HCT116 (cell line): ENCODE data around the gene FCN3.

Experiments
- EZH2 ChIP-seq: fragments of 200-600 bp; sonication (generic); IDR thresholded peaks from 2 replicates; pipeline ENCODE4 v1.6.1; 2017; ENCODE audit warnings: antibody characterized with exemption, mixed run types
- FOSL1 ChIP-seq: IDR thresholded peaks from 2 replicates; pipeline ENCODE4 v1.6.1; 2012; ENCODE audit warnings: low read depth
- POLR2A ChIP-seq: IDR thresholded peaks from 2 replicates; pipeline ENCODE4 v1.7.0; 2011; ENCODE audit warnings: borderline replicate concordance; ENCODE audit not compliant: insufficient read depth, insufficient read length; ENCODE audit errors: extremely low read depth
- POLR2AphosphoS5 ChIP-seq: IDR thresholded peaks from 2 replicates; pipeline ENCODE4 v1.6.1; 2011; ENCODE audit warnings: mild to moderate bottlenecking, low read depth, low read length, moderate library complexity
- TCF7L2 ChIP-seq: IDR thresholded peaks from 2 replicates; pipeline ENCODE4 v1.7.0; 2011; ENCODE audit warnings: borderline replicate concordance, inconsistent platforms; ENCODE audit not compliant: insufficient read depth, insufficient read length; ENCODE audit errors: extremely low read depth
- YY1 ChIP-seq: IDR thresholded peaks from 2 replicates; pipeline ENCODE4 v1.6.1; 2011; ENCODE audit warnings: low read length, low read depth, moderate library complexity, mild to moderate bottlenecking; ENCODE audit not compliant: insufficient replicate concordance; ENCODE audit errors: extremely low read depth
- TF ChIP-seq, protein P1 (sequence below), 3 experiments: fragments of 200-600 bp in 1 of 3; sonication (generic) in 1 of 3; IDR thresholded peaks in 2 of 3; conservative IDR thresholded peaks in 1 of 3; 2 replicates each; pipeline ENCODE4 v1.5.1; 2012 to 2017; ENCODE audit warnings: low read depth in 2 of 3, low read length in 2 of 3, antibody characterized with exemption in 1 of 3, borderline replicate concordance in 1 of 3, control low read depth in 1 of 3, mild to moderate bottlenecking in 1 of 3, mixed read lengths in 1 of 3, mixed run types in 1 of 3, moderate library complexity in 1 of 3; ENCODE audit not compliant: insufficient read depth in 1 of 3

DNA sequence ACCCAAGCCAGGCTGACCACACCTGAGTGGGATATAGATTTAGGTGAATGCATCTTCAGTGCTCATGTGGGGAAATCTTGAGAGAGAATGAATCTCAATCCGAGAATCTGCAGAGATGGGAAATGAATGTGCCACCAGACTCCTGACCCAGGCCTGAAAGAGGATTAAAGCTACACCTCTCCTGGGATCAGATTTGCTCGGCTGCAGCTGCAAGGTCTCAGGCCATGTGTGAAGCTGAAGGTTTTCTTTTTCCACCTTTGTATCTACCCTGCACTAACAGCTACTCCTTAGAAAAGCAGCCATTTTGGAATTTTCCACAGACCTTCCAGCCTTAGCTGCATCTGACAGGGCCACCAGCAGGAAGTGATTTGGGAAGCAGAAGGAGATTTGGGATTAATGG, 36.1 kb upstream of the FCN3 start:
- no peak for TF ChIP-seq FOSL1
- TF ChIP-seq, protein P1, sequence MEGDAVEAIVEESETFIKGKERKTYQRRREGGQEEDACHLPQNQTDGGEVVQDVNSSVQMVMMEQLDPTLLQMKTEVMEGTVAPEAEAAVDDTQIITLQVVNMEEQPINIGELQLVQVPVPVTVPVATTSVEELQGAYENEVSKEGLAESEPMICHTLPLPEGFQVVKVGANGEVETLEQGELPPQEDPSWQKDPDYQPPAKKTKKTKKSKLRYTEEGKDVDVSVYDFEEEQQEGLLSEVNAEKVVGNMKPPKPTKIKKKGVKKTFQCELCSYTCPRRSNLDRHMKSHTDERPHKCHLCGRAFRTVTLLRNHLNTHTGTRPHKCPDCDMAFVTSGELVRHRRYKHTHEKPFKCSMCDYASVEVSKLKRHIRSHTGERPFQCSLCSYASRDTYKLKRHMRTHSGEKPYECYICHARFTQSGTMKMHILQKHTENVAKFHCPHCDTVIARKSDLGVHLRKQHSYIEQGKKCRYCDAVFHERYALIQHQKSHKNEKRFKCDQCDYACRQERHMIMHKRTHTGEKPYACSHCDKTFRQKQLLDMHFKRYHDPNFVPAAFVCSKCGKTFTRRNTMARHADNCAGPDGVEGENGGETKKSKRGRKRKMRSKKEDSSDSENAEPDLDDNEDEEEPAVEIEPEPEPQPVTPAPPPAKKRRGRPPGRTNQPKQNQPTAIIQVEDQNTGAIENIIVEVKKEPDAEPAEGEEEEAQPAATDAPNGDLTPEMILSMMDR (IDR thresholded peaks at IDR 0.05 in 2 of 3, conservative IDR thresholded peaks at IDR 0.05 in 1 of 3; ENCODE audit: borderline replicate concordance in 1 of 3, insufficient read depth in 1 of 3, low read depth in 2 of 3, low read length in 2 of 3) = no peak
- no peak for TF ChIP-seq POLR2A
- TF ChIP-seq EZH2 = no peak
- TF ChIP-seq TCF7L2 = no peak
- TF ChIP-seq YY1 = no peak
- no peak for TF ChIP-seq POLR2AphosphoS5
